Activated CD4-positive, alpha-beta T cell treated with anti-CD3 and anti-CD28 coated beads for 1 hour (primary cell): ENCODE results near the gene NAP1L4.

Experiments used
- DNase-seq: peaks from one replicate; pipeline ENCODE4 v3.0.0-alpha.2; 2020

NAP1L4 gene, protein sequence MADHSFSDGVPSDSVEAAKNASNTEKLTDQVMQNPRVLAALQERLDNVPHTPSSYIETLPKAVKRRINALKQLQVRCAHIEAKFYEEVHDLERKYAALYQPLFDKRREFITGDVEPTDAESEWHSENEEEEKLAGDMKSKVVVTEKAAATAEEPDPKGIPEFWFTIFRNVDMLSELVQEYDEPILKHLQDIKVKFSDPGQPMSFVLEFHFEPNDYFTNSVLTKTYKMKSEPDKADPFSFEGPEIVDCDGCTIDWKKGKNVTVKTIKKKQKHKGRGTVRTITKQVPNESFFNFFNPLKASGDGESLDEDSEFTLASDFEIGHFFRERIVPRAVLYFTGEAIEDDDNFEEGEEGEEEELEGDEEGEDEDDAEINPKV

DNA sequence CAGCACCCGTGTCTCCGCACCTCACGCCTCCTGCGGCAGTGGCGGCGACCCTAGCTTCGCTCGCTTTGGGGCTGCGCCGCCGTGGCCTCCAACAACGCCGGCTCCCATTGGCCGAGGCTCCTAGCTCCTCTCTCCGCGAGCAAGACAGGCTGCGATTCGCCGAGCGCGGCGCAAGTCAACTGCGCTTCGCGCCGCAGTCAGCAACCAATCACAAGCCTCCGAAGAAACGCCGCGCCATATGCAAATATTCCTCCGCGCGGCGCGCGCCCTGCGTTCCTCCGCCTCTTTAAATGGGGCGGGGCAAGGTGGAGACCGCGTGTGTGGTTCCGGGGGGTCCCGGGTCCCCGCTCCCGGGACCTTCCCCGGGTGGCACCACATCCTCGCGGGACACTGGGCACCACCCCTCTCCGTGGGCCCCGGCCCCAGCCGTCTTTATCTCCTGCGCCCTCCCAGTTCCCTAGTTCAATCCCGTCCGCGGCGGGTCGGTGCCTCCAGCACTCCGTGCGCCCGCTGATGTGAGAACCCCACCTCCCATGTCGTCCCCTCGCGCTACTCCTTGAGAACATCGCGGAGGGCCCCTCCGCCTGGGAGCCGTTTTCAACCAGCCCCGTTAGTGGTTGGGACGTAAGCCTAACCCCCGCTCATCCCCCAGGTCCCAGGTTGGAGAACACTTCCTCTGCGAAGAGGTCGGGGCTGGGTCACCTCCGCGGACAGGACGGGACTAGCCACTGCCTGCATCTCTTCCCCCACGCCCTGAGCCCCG lies at the start of gene NAP1L4:
TSS of gene NAP1L4 (minus strand) at position 96 of the 763 bp plus-strand sequence. CDS start 13,109 bp downstream, outside the sequence.
- peak; percentile 95 for DNase-seq

DNA sequence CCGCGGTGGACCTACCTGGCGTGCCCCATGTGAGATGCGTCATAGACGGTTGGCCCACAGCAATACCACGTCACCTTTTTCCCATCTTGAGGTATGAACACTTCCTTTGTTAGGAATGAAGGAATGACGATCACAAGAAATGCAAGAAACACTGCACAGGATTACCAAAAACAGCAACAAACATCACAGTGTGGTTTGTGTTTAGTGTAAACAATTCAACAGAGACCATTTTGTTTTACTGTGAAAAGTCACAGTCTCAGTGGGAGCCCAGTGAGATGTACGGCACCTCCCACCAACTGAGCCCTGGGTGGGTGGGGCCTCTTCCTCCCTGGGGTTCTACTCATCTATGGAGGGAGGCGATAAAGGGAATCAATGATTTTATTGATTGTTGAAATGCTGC lies 48.8 kb upstream of the NAP1L4 start:
- DNase-seq, result no peak

DNA sequence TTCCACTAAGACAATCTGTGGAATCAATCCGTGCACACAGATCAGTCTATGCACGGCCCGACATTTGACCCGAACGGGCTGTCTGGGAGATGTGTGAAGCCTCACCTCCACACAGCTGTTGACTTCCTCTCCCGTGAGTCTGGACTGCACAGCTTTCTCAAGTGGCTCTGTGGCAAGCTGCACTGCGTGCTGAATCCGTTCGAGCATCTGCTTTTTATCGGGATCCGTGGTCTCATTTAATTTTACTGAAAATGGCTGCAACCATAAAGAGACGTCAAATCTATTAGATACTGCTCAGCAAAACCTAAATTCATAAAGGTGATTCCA lies 45.8 kb upstream of the NAP1L4 start:
- no peak for DNase-seq

- peak; percentile 18 for DNase-seq
These were observed 45.2 kb upstream of the NAP1L4 start for GRCh38 chr11:3037040-3037944.

- no peak for DNase-seq
These were observed 44.3 kb upstream of the NAP1L4 start for GRCh38 chr11:3036419-3036818.

GRCh38 chr11:3035333-3035732 lies 43.2 kb upstream of the NAP1L4 start:
- DNase-seq, result no peak

DNA sequence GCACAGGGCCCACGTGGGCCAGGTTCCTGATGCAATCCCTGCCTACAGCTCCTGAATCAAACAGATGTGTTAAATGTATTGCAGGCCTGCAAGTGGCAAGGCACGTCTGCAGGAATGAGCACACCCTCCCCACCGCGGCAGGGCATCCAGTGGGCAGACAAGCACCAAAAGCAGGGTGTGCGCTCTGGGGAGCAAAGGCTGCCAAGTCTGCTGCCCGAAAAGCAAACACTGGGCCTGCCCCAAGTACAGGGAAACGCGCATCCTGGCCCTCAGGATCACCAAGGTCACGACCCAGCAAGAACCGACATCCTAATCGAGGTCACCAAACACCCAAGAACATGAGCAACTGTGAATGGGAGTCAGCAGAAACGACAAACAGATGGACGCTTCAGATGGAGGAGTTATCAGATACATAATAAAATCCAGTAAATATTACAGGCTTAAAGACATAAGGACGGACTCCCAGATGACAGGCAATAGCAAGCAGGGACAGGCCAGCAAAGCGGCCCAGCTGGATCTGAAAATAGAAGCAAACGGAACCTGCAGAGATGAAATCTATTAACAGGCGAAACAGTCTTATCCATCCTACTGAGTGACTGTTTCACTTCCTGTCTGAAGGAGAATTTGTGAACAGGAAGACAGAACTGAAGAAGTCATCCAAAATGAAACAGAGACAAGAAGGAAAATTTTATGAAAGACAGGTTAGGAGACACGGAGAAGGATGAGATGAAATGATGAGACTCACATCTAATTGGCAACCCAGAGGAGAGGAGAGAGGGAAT lies 38.4 kb upstream of the NAP1L4 start:
- DNase-seq, result no peak

DNA sequence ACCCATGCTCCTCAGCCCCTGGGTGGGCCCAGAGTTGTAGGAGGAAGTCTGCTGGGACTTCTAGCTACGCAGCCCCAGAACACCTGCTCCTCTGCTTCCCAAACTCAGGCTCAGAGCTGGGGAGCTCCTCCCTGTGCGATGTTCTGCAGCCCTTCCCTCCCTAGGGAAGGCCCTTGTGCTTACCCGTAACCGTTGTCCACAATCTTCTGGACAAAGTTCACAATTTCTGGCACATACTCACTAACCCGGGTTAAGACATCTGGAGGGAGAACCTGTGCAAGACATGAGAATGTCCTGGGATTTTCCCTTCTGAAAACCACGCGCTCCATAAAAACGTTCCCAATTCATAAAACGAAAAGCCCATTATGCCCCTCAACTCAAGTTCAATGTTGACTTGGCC lies 36.7 kb upstream of the NAP1L4 start:
- DNase-seq, result no peak

- DNase-seq, result no peak
These were observed 34.7 kb upstream of the NAP1L4 start for GRCh38 chr11:3026803-3027202.

DNA sequence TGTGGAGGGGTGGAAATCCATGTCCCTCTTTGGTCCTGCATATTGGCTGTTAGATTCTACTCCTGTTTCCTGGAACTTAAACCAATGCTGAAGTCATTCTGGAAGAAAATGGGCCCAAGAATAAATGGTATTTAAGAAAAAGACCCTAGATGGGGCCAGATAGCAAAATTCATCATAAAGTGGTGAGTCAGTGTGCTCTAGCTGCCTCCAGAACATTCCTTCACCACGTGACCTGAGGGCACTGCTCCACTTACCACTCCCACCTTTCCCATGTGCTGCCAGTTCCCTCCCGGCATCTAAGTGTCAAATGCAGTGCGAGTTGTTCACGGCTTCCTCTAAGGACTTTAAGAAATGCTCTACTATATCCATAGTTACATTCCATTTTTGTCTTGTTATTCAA lies 30.9 kb upstream of the NAP1L4 start:
- DNase-seq, result no peak

GRCh38 chr11:3022300-3022967 lies 30.3 kb upstream of the NAP1L4 start:
- DNase-seq, result no peak

DNA sequence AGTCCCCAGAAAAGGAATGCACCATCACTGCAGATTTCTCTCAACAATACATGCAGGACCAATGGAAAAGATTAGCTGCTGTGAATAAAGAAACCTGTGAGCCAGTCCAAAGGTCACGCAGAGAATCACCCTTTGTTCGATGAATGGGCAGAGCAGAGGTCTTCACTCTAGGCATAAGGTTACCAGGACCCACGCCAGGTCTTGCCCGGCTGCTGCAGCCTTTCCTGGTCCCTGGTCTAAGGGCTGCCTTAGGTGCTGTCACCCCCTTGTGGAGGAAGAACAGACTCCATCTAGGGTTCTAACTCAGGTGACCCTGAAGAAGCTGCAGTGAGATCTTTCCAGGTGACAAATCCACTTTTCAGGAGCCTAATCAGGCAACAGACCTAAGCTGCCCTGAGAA lies 29.0 kb upstream of the NAP1L4 start:
- peak; percentile 19 for DNase-seq

GRCh38 chr11:3020011-3020410 lies 27.9 kb upstream of the NAP1L4 start:
- DNase-seq, result no peak

DNA sequence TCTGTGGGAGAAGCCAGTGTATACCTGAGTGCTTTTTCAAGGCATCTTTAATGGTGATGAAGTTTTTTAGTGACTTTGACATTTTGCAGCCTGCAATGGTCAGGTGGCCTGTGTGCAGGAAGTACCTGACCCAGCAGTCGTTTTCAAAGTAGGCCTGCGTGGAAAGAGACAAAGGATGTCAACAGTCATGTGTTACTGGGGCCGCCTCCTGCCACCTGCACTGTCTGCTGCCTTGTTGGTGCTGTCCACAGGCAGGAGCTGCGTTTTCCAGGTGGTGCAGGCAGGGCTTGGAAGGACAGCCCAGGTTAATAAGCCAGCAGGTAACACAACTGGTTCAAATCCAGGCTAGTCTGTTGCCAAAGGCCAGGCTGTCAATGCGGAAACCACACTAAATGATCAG lies 26.5 kb upstream of the NAP1L4 start:
- no peak for DNase-seq

GRCh38 chr11:3016861-3017260 lies 24.7 kb upstream of the NAP1L4 start:
- no peak for DNase-seq

GRCh38 chr11:3015796-3016195 lies 23.7 kb upstream of the NAP1L4 start:
- no peak for DNase-seq

- no peak for DNase-seq
These were observed 22.8 kb upstream of the NAP1L4 start for GRCh38 chr11:3014943-3015342.

- peak; percentile 55 for DNase-seq
These were observed 22.2 kb upstream of the NAP1L4 start for GRCh38 chr11:3014057-3014938.

GRCh38 chr11:3011891-3012885 lies 20.1 kb upstream of the NAP1L4 start:
- no peak for DNase-seq
